ENCODE data around the gene ZC3H12A.

GRCh38 chr1:37519613-37520012 lies 45.2 kb downstream of the ZC3H12A start:
- TF ChIP-seq CTCF (conservative IDR thresholded peaks at IDR 0.05; ENCODE audit: low read depth, low read length) = no peak
- TF ChIP-seq CHD1 (IDR thresholded peaks at IDR 0.05; ENCODE audit: low read depth, low read length) = no peak
- no peak for TF ChIP-seq RFX5 (IDR thresholded peaks at IDR 0.05; ENCODE audit: low read depth, low read length)

Measured in IMR-90 (cell line).